Hepatocyte (in vitro differentiated cells): Measurements from ENCODE around the gene GRID2.
"Not testable (repeated sequence)": the region's sequence is repeated elsewhere in the genome, so short reads cannot be mapped to it uniquely, and the experiment has no call there.

Experiments
- EZH2 ChIP-seq: fragments of 200-600 bp; sonication (generic); IDR thresholded peaks from 2 replicates; pipeline ENCODE4 v1.6.1; 2016; ENCODE audit warnings: antibody characterized with exemption, mild to moderate bottlenecking, borderline replicate concordance
- EZH2phosphoT487 ChIP-seq: fragments of 200-600 bp; sonication (generic); IDR thresholded peaks from one replicate; pipeline ENCODE4 v1.6.1; 2018; ENCODE audit warnings: antibody characterized with exemption, mild to moderate bottlenecking, low read depth, moderate library complexity; ENCODE audit not compliant: unreplicated experiment, severe bottlenecking
- TF ChIP-seq, protein P1 (sequence below): fragments of 200-600 bp; sonication (generic); IDR thresholded peaks from 2 replicates; pipeline ENCODE4 v1.5.1; 2016; ENCODE audit warnings: antibody characterized with exemption, mild to moderate bottlenecking; ENCODE audit not compliant: poor library complexity

DNA sequence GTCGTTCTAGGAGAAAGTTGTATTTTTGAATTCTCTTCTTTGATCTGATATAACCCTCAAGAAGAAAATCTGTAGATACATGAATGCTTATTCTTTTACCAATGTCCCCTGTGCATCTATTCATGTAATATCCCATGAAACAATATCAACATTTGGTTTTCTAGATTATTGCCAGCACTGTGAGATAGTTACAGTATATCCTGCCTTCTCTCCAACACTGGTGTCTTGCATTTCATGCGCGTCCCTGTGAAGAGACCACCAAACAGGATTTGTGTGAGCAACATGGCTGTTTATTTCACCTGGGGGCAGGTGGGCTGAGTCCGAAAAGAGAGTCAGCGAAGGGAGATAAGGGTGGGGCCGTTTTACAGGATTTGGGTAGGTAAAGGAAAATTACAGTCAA lies 135.0 kb downstream of the GRID2 start:
- TF ChIP-seq, protein P1, sequence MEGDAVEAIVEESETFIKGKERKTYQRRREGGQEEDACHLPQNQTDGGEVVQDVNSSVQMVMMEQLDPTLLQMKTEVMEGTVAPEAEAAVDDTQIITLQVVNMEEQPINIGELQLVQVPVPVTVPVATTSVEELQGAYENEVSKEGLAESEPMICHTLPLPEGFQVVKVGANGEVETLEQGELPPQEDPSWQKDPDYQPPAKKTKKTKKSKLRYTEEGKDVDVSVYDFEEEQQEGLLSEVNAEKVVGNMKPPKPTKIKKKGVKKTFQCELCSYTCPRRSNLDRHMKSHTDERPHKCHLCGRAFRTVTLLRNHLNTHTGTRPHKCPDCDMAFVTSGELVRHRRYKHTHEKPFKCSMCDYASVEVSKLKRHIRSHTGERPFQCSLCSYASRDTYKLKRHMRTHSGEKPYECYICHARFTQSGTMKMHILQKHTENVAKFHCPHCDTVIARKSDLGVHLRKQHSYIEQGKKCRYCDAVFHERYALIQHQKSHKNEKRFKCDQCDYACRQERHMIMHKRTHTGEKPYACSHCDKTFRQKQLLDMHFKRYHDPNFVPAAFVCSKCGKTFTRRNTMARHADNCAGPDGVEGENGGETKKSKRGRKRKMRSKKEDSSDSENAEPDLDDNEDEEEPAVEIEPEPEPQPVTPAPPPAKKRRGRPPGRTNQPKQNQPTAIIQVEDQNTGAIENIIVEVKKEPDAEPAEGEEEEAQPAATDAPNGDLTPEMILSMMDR: not testable (repeated sequence)
- not testable (repeated sequence) for TF ChIP-seq EZH2, EZH2phosphoT487
